AG04450 (cell line): Measurements from ENCODE around the gene F2R. TPM values are rescaled to one million over a fixed set of nuclear protein-coding genes. Genes with fewer than 3 reads are reported as not detected.

ENCODE experiments used
- CTCF ChIA-PET: fragments of 300-600, 350-600 bp; formaldehyde crosslinking; extraction: SDS; loops from one replicate; lab custom pipeline; 2022; ENCODE audit warnings: antibody characterized with exemption, inconsistent platforms; lab: Charles Lee
- POLR2A ChIA-PET: fragments of 350-600 bp; formaldehyde crosslinking; extraction: SDS; loops from one replicate; lab custom pipeline; 2021; ENCODE audit warnings: antibody characterized with exemption, inconsistent platforms; lab: Yijun Ruan, JAX
- DNase-seq: peaks from one replicate; pipeline ENCODE4 v3.0.0-alpha.2; 2011; ENCODE audit warnings: low read depth, low spot score
- H3K27ac ChIP-seq: one replicate; pipeline ENCODE4 v1.5.1; 2012; ENCODE audit warnings: low read depth, low read length, control low read depth
- H3K27me3 ChIP-seq: one replicate; pipeline ENCODE4 v1.6.0; 2012; ENCODE audit warnings: low read length; ENCODE audit not compliant: control insufficient read depth, insufficient read depth
- H3K4me3 ChIP-seq: 2 replicates; pipeline ENCODE4 v1.5.1; 2011; ENCODE audit warnings: mild to moderate bottlenecking, low read depth, low read length, control low read depth
- H3K9me3 ChIP-seq: 2 replicates; pipeline ENCODE4 v1.5.1; 2012; ENCODE audit warnings: low read length; ENCODE audit not compliant: control insufficient read depth, insufficient read depth
- CTCF ChIP-seq: IDR thresholded peaks from 2 replicates; pipeline ENCODE4 v1.5.1; 2011; ENCODE audit warnings: low read depth, low read length, control low read depth, inconsistent platforms
- polyA plus RNA-seq: library from polyadenylated mRNA; depleted of rRNA; stranded (reverse); fragments of >200 nt; gene quantifications from 2 replicates; pipeline ENCODE4 v1.2.3, GENCODE V29; 2011

The F2R gene
- polyA plus RNA-seq, 1 experiment, result 324 TPM

- POLR2A ChIA-PET, result no interaction called here
- H3K27ac ChIP-seq, result no peak overlapping the region
- no peak for DNase-seq
Measured at GRCh38 chr5:76684756-76685519, 31.0 kb upstream of the F2R start.

GRCh38 chr5:76685704-76686103 is 30.2 kb upstream of the F2R start:
- ChIA-PET CTCF (no interaction called here), POLR2A (no interaction called here)
- no peak for TF ChIP-seq CTCF
- no peak for DNase-seq
- Histone ChIP-seq H3K27me3 (no peaks in the 10 kb centered on the region), H3K27ac (no peak overlapping the region), H3K9me3 (no peaks in the 10 kb centered on the region), H3K4me3 (no peak overlapping the region)

More at GRCh38 chr5:76684756-76685519, 31.0 kb upstream of the F2R start:
- CTCF ChIA-PET, result interaction anchor here (0.6 to 1.5 kb wide), 2 partner anchors 83 to 90 kb away, joined by 3 to 5 read pairs; no protein-coding TSS in a partner anchor
- Histone ChIP-seq H3K9me3 (no peaks in the 10 kb centered on the region), H3K4me3 (no peak overlapping the region), H3K27me3 (no peaks in the 10 kb centered on the region)
- no peak for TF ChIP-seq CTCF

- no peak for DNase-seq
- Histone ChIP-seq H3K9me3 (no peaks in the 10 kb centered on the region), H3K4me3 (no peak overlapping the region), H3K27ac (no peak overlapping the region), H3K27me3 (no peaks in the 10 kb centered on the region)
- CTCF ChIA-PET, result interaction anchor here (0.7 to 3.4 kb wide), 2 partner anchors 28 to 86 kb away, joined by 3 to 19 read pairs; no protein-coding TSS in a partner anchor
- TF ChIP-seq CTCF, result no peak
- POLR2A ChIA-PET, result no interaction called here
Measured at GRCh38 chr5:76688212-76688611, 27.7 kb upstream of the F2R start.

GRCh38 chr5:76688836-76689235 is 27.1 kb upstream of the F2R start:
- Histone ChIP-seq H3K27ac (peak overlapping the region; percentile 55), H3K4me3 (no peak overlapping the region), H3K27me3 (no peaks in the 10 kb centered on the region), H3K9me3 (no peaks in the 10 kb centered on the region)
- POLR2A ChIA-PET, result interaction anchor here (0.7 to 2.1 kb wide), 8 partner anchors 12 to 117 kb away, joined by 3 to 15 read pairs (median 6); no protein-coding TSS in a partner anchor
- CTCF ChIA-PET, result interaction anchor here (1.1 to 3.4 kb wide), 4 partner anchors 10 to 87 kb away, joined by 3 to 19 read pairs (median 8); no protein-coding TSS in a partner anchor
- no peak for DNase-seq
- TF ChIP-seq CTCF, result no peak
